ENCODE results near the gene ACTR3.

ACTR3 gene

DNA sequence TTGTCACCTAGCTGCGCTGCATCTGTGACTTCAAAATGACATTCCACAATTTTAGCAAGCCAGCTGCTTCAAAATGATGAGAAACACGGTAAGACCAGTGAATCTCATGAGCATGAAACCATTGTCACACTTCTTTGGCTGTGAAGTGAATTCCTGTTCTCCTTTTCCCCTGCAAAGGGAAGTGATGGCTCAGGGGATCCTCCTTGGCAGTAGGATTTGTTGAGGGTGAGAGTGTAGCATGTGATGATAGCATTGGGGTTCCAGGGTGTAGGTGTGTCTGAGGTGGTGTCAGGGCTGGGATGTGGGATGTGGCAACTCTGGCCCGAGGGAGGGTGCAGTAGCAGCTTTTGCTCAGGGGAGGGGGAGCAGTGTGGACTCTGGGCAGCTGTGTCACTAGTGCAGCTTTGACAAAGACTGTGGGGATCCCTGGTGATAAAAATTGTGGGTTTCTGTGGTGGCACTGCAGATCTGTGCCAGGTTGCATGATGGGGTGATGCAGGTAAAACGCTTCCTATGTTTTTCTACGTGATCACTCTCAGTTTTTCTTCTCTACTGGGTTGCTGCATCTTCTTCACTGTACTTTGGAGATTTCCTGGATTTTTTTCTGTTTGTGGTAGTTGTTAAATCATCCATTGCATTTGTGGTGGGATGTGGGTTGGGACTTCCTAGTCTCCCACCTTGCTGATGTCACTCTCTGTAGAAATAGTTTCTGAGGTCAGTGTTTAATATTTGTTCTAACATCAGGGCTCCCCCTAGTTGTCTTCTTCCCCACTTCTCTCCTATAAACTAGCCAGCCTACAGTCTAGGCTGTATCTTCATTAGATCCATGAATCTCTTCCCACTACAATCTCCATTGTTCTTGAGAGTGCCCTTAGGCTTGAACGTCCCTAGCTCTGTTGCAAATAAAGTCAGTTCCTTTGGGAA is 107.0 kb downstream of the ACTR3 start:
- H3K4me3 ChIP-seq (ENCODE audit: low read depth, low read length) = no peak overlapping the region

- no peak overlapping the region for H3K4me3 ChIP-seq (ENCODE audit: low read depth, low read length)
Measured at GRCh38 chr2:114001152-114001551, 111.3 kb downstream of the ACTR3 start.

DNA sequence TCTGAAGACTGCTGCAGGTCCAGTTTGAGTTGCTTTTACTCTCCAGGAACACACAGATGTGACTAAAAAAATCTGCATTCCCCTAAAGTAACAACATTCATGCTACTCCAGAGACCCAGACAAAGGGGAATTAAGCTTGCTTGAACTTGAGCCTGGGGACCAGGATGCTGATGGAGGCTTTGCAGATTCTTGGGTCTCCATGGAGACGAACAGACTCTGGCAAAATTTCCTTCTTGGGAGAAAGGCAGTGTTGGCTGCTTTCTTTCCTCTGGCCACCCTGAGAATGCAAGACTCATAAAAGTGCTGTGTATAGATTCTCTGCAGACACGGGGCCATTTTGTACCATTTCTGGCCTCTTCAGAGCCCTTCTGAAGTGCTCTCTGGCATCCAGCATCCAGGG is 112.0 kb downstream of the ACTR3 start:
- no peak overlapping the region for H3K4me3 ChIP-seq (ENCODE audit: low read depth, low read length)

- no peak overlapping the region for H3K4me3 ChIP-seq (ENCODE audit: low read depth, low read length)
Measured at GRCh38 chr2:114005110-114005783, 115.4 kb downstream of the ACTR3 start.

GRCh38 chr2:114006460-114006859 is 116.6 kb downstream of the ACTR3 start:
- H3K4me3 ChIP-seq (ENCODE audit: low read depth, low read length) = no peak overlapping the region

DNA sequence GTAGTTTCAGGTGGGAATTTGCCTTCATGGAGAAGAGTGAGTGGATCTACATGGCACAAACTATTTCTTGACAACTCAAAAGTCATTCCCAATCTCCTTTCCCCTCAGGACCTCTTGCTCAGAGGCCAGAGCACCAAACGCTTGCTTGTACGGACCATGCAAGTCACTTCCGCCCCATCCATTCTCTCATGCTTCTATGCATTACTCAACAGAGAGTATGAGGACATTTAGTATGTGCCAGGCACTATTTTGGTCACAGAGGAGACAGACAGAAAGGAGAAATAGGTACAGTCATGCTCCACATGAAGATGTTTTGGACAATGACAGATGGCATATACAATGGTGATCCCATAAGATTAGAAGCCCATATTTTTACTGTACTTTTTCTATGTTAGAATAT is 117.5 kb downstream of the ACTR3 start:
- no peak overlapping the region for H3K4me3 ChIP-seq (ENCODE audit: low read depth, low read length)

DNA sequence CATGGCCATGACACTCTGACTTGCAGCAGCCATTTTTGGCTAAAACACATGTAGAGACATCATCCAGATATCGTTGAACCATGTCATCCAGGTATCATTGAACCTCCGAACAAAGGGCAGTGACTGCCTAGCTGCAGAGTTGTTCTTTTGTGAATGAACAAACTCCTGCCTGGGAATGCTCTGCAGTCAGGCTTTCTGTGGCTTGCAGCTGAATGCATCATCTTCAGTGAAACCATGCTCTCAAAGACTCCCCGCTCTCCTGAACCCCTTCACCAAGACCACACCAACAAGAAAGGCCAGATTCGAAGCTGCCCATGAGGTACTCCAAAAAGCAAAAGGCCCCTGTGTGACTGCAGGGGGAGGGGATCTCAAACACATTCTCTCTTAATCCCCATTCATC is 118.8 kb downstream of the ACTR3 start:
- no peak overlapping the region for H3K4me3 ChIP-seq (ENCODE audit: low read depth, low read length)

DNA sequence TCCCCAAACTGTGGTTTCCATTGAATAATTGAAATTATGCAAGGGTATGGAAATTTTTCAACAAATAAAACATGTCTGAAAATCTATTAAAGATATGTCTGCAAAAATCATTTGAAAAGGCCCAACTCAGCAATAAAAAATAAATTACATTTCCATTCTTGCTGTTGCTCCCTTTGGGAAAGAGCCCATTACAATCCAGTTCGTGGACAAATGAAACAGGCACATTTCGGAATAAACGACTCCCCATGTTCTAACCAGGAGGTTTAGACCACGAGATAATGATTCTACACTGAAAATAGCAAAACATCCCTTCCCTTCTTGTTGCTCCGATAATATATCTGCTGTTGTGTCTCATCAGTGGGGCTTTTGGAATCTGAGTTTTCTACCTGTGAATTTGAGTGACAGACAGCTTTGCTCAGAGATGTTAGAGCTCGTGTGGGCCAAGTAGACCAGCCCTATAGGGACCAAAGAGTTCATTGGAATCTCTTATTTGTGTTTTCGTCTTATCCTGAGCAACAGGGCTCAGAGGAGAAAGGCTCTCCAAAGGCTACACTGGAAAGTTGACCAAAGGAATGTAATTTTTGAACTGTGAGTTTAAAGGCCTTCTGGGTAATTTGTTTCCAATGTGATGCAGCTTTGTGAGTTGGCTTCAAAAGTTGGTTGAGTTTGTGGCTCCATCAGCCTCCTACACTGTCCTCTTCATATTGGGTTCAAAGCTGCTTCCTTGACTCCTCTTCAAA is 119.5 kb downstream of the ACTR3 start:
- H3K4me3 ChIP-seq (ENCODE audit: low read depth, low read length) = no peak overlapping the region

- H3K4me3 ChIP-seq (ENCODE audit: low read depth, low read length) = no peak overlapping the region
Measured at GRCh38 chr2:114010001-114010400, 120.1 kb downstream of the ACTR3 start.

DNA sequence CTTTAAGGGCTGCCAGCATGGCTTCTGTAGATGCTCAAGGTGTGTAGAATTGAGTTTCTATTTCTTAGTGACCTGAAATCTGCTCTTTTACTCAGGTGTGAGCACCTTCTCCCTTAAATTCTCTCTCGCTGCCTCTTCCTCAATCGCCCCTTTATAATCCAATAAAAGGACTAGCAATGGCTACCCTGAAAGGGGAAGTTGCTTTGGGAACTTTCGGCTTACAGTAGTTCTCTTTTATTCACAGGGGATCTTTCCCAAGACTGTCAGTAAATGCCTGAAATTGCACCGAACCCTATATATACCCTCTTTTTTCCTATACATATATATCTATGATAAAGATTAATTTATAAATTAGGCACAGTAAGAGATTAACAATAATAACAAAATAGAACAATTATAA is 121.8 kb downstream of the ACTR3 start:
- no peak overlapping the region for H3K4me3 ChIP-seq (ENCODE audit: low read depth, low read length)

All from iPS-11a (cell line).